Keratinocyte (primary cell): ENCODE measurements around the gene MAPKAPK5.

ENCODE experiments used
- CTCF ChIP-seq, 3 experiments: IDR thresholded peaks in 1 of 3; conservative IDR thresholded peaks in 1 of 3; optimal IDR thresholded peaks in 1 of 3; 2 replicates in 2 of 3; 3 replicates in 1 of 3; pipeline versions ENCODE3 to v1.5.1; 2011; ENCODE audit warnings: low read length in 3 of 3, mild to moderate bottlenecking in 3 of 3, moderate library complexity in 2 of 3, control low read depth in 1 of 3, inconsistent platforms in 1 of 3; ENCODE audit not compliant: insufficient read depth in 2 of 3; ENCODE audit errors: extremely low read depth in 1 of 3
- EZH2 ChIP-seq: IDR thresholded peaks from one replicate; pipeline ENCODE4 v1.6.1; 2012; ENCODE audit warnings: inconsistent platforms, mild to moderate bottlenecking, low read length, moderate library complexity

GRCh38 chr12:111873113-111873512 is 31.1 kb downstream of the MAPKAPK5 start:
- no peak for TF ChIP-seq EZH2
- no peak for TF ChIP-seq CTCF (optimal IDR thresholded peaks at IDR 0.05 in 1 of 3, IDR thresholded peaks at IDR 0.05 in 1 of 3, conservative IDR thresholded peaks at IDR 0.05 in 1 of 3; ENCODE audit: extremely low read depth in 1 of 3, insufficient read depth in 2 of 3, low read length in 3 of 3)
